Mucosa of descending colon (tissue), 3 donors: ENCODE measurements around the gene TBCEL. TPM values are rescaled to one million over a fixed set of nuclear protein-coding genes. Genes with fewer than 3 reads are reported as not detected.

Experiments used
- ATAC-seq: fragments of 200-7000 bp; cut with Tn5 transposase; one replicate; pipeline ENCODE4 v1.9.1; 2020; ENCODE audit warnings: mild to moderate bottlenecking, moderate library complexity
- DNase-seq, 3 donors: peaks; one replicate each; pipeline ENCODE4 v3.0.0-alpha.2; 2020
- H3K36me3 ChIP-seq: fragments of 200-600 bp; one replicate; pipeline ENCODE4 v1.8.0; 2021; ENCODE audit warnings: low read depth, mild to moderate bottlenecking
- H3K4me1 ChIP-seq: fragments of 200-600 bp; one replicate; pipeline ENCODE4 v1.8.0; 2021; ENCODE audit warnings: low read depth, mild to moderate bottlenecking
- H3K4me3 ChIP-seq: fragments of 200-600 bp; one replicate; pipeline ENCODE4 v1.8.0; 2021; ENCODE audit warnings: mild to moderate bottlenecking
- H3K9me3 ChIP-seq: fragments of 200-600 bp; one replicate; pipeline ENCODE4 v1.8.0; 2021; ENCODE audit warnings: mild to moderate bottlenecking
- CTCF ChIP-seq: fragments of 200-600 bp; IDR thresholded peaks from one replicate; pipeline ENCODE4 v1.8.0; 2022; ENCODE audit warnings: antibody characterized with exemption, mild to moderate bottlenecking
- intact Hi-C, 2 donors: fragments of 100-400 bp; cut with DNase I in 1 of 2; cut with micrococcal nuclease in 1 of 2; formaldehyde crosslinking; loops; one replicate each; pipeline versions ENCODE4 v1.11.0 to v1.11.1; 2022; cut with DNase I, micrococcal nuclease
- total RNA-seq, 3 donors: library from RNA; stranded (reverse); fragmentation: NEBNext Ultra II Directional in 2 of 3; extraction: Animal tissue kit (Norgen Biotek cat#: 25700) in 2 of 3; gene quantifications; one replicate each; pipeline versions ENCODE4 v1.2.1 to v1.2.4, GENCODE V29; 2021 to 2023
- donor health status: DM: no; HTN: no; CAD: no; lungs with moderate emphysema.
- donor health status: DM: no; HTN: no; CAD: no.
- donor health status: DM: no; HTN: yes; CAD: no.

Gene TBCEL
- total RNA-seq, 3 donors from 2014 or later, result 11.7 to 36.5 (median 12.8) TPM

GRCh38 chr11:121047926-121048325 lies 24.0 kb downstream of the TBCEL start:
- Histone ChIP-seq H3K36me3 (no peaks in the 10 kb centered on the region), H3K9me3 (no peaks in the 10 kb centered on the region), H3K4me3 (no peak overlapping the region), H3K4me1 (no peaks in the 10 kb centered on the region)
- no peak for TF ChIP-seq CTCF
- DNase-seq, result no peak
- no peak for ATAC-seq
- intact Hi-C loops, result no loop called here

GRCh38 chr11:121048464-121049233 lies 24.7 kb downstream of the TBCEL start:
- no peak for ATAC-seq

GRCh38 chr11:121053244-121053643 lies 29.3 kb downstream of the TBCEL start:
- DNase-seq (no peak), ATAC-seq (no peak)
- no peaks in the 10 kb centered on the region for H3K4me1 ChIP-seq
- no peaks in the 10 kb centered on the region for H3K9me3 ChIP-seq
- no peaks in the 10 kb centered on the region for H3K36me3 ChIP-seq
- TF ChIP-seq CTCF, result no peak
- H3K4me3 ChIP-seq, result no peak overlapping the region
- intact Hi-C loops, result no loop called here

More at GRCh38 chr11:121048464-121049233, 24.7 kb downstream of the TBCEL start:
- no peaks in the 10 kb centered on the region for H3K36me3 ChIP-seq
- no peaks in the 10 kb centered on the region for H3K9me3 ChIP-seq
- H3K4me1 ChIP-seq, result no peaks in the 10 kb centered on the region
- DNase-seq, result no peak
- no peak overlapping the region for H3K4me3 ChIP-seq
- TF ChIP-seq CTCF, result no peak
- intact Hi-C loops, result no loop called here

GRCh38 chr11:121054266-121054665 lies 30.4 kb downstream of the TBCEL start:
- no peaks in the 10 kb centered on the region for H3K36me3 ChIP-seq
- H3K4me3 ChIP-seq, result no peak overlapping the region
- intact Hi-C loops, result no loop called here
- ATAC-seq (no peak), DNase-seq (no peak)
- H3K4me1 ChIP-seq, result no peaks in the 10 kb centered on the region
- no peak for TF ChIP-seq CTCF
- H3K9me3 ChIP-seq, result no peaks in the 10 kb centered on the region

GRCh38 chr11:121055076-121055475 lies 31.2 kb downstream of the TBCEL start:
- Histone ChIP-seq H3K36me3 (no peaks in the 10 kb centered on the region), H3K9me3 (no peaks in the 10 kb centered on the region), H3K4me3 (no peak overlapping the region), H3K4me1 (no peaks in the 10 kb centered on the region)
- TF ChIP-seq CTCF, result no peak
- ATAC-seq (no peak), DNase-seq (no peak)
- intact Hi-C loops, result no loop called here

- intact Hi-C loops, result no loop called here
- no peaks in the 10 kb centered on the region for H3K36me3 ChIP-seq
- no peak for ATAC-seq
Observed at GRCh38 chr11:121057922-121058321, 34.0 kb downstream of the TBCEL start.

More at GRCh38 chr11:121057922-121058321, 34.0 kb downstream of the TBCEL start:
- Histone ChIP-seq H3K4me3 (no peak overlapping the region), H3K4me1 (no peaks in the 10 kb centered on the region), H3K9me3 (no peaks in the 10 kb centered on the region)
- DNase-seq, result no peak
- no peak for TF ChIP-seq CTCF
